Measurements from ENCODE around the gene TBC1D2. TPM values are rescaled to one million over a fixed set of nuclear protein-coding genes. Genes with fewer than 3 reads are reported as not detected.
A peak's percentile ranks its signal among the peaks of the same experiment; 100 is the strongest.

Gene TBC1D2
- polyA plus RNA-seq, 2 of the 4 experiments (the other 2 are of a cell fraction), result 3.3 to 7.3 TPM

DNA sequence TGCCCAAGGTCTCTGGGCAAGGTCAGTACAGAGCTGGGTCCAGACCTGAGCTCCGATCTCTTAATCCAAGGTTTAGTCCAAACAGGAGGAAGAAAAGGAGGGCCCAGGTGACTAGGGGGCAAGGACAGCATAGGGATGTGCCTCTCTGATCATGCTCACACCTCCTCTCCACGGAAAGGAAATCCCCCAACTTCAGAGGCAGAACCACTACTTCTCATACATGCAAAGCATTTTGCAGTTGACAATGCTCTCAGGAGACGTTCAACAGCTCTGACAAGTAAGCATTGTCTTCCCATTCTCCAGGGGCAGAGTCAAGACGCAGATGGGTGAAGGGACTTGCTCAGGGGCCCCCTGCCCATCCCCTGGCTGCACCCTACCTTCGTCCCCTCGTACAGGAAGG is 54.3 kb downstream of the TBC1D2 start:
- DNase-seq (ENCODE audit: low read depth in 1 of 2, low spot score in 1 of 2) (no peak), FAIRE-seq (no peak), ATAC-seq (no peak)
- CTCF ChIA-PET, result interaction anchor here (0.6 to 3.9 kb wide), 8 partner anchors 11 to 127 kb away, joined by 3 to 34 read pairs (median 4); partner anchors contain the start of gene TBC1D2
- 63% methylated on average over 6 of the region's 6 CpGs for WGBS (ENCODE audit: missing lambda C conversion rate)
- no peaks in the 10 kb centered on the region for H3K9me3 ChIP-seq
- no peak for TF ChIP-seq TFCP2L1 (CRISPR knock-in tag; IDR thresholded peaks at IDR 0.05)
- POLR2A ChIA-PET, result no interaction called here
- no peak overlapping the region for H3K4me3 ChIP-seq
- H3K4me1 ChIP-seq, result peaks cover 3% of the 10 kb centered on the region; the same call in 1 of the 3 replicates
- H3K27ac ChIP-seq, result no peak overlapping the region
- no peak overlapping the region for H3K4me2 ChIP-seq

DNA sequence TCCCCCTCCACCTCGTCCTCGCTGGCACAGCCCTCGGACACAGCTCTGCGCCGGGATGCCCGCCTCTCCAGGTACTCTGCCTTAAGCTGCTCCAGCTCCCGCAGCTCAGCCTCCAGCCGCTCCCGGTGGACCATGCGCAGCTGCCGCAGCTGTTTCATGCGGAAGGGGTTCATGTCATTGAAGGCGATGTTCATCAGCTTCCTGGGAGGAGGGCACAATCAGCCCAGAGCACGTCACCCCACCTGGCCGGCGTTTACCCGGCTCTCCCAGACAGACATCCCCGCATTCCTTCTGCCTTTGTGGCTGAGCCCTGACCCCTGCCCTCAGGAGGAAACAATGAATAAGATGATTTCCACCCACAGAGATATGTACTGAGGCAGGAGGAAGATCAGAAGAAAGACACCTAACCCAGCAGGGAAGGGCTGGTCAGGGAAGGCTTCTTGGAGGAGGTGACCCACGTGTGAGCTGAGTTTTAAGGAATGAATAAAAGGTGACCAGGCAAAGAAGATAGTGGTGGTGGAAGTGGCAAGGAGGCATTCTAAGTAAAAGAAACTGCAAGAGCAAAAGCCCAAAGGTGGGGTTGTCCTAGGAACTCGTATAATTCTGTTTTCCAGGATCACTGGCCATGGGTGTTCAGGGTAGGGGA is 55.9 kb downstream of the TBC1D2 start:
- FAIRE-seq (no peak), ATAC-seq (no peak), DNase-seq (ENCODE audit: low read depth in 1 of 2, low spot score in 1 of 2) (no peak)
- 82% methylated on average over 17 of the region's 20 CpGs for WGBS (ENCODE audit: missing lambda C conversion rate)
- ChIA-PET POLR2A (interaction anchor here (0.6 kb wide), 1 partner anchor 917 kb away, joined by 3 read pairs; no protein-coding TSS in a partner anchor), CTCF (interaction anchor here (1.1 to 1.9 kb wide), 2 partner anchors 8 to 64 kb away, joined by 3 to 11 read pairs; no protein-coding TSS in a partner anchor)
- Histone ChIP-seq H3K27ac (no peak overlapping the region), H3K9me3 (no peaks in the 10 kb centered on the region), H3K4me3 (no peak overlapping the region), H3K4me1 (no peaks in the 10 kb centered on the region), H3K4me2 (no peak overlapping the region)
- no peak for TF ChIP-seq EP300 (IDR thresholded peaks at IDR 0.05)
- TF ChIP-seq MAFK (IDR thresholded peaks at IDR 0.05; ENCODE audit: partially characterized antibody), result no peak
- no peak for TF ChIP-seq SMC3 (IDR thresholded peaks at IDR 0.05)
- TF ChIP-seq FOXS1 (CRISPR knock-in tag; IDR thresholded peaks at IDR 0.05), result no peak
- peak; percentile 73 for TF ChIP-seq ZFP36 (IDR thresholded peaks at IDR 0.05; ENCODE audit: borderline replicate concordance, partially characterized antibody)
- TF ChIP-seq, protein P1, sequence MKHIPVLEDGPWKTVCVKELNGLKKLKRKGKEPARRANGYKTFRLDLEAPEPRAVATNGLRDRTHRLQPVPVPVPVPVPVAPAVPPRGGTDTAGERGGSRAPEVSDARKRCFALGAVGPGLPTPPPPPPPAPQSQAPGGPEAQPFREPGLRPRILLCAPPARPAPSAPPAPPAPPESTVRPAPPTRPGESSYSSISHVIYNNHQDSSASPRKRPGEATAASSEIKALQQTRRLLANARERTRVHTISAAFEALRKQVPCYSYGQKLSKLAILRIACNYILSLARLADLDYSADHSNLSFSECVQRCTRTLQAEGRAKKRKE (CRISPR knock-in tag; IDR thresholded peaks at IDR 0.05; ENCODE audit: low read depth), result no peak
- TF ChIP-seq KDM1A (IDR thresholded peaks at IDR 0.05; ENCODE audit: low read depth), result no peak
- no peak for TF ChIP-seq CBX2 (IDR thresholded peaks at IDR 0.05; ENCODE audit: borderline replicate concordance, low read depth)
- TF ChIP-seq PHF8 (IDR thresholded peaks at IDR 0.05; ENCODE audit: borderline replicate concordance, low read depth), result no peak

DNA sequence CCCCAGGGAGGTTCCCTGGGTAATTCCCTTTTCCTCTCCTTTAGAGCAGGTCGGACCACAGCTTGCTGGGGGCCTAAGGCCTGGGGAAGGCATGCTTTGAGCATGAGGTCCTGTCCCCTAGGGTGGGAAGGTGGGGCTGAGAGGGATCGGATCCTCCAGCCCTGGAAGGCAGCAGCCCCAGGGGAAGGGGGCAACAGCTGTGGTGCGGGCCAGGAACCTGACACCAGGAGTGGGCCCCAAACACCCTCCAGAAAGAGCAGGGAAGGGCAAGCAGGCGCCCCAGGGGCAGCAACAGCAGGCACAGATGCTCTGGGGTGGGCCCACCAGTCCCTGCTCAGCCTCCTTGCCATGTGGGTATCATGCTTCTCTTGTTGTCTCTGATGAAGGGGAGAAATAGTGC is 59.8 kb downstream of the TBC1D2 start:
- WGBS (ENCODE audit: missing lambda C conversion rate), result 79% methylated on average over 4 of the region's 4 CpGs
- H3K4me3 ChIP-seq, result no peak overlapping the region
- no peaks in the 10 kb centered on the region for H3K9me3 ChIP-seq
- TF ChIP-seq EHF (CRISPR knock-in tag; IDR thresholded peaks at IDR 0.05) (no peak), FOSL2 (IDR thresholded peaks at IDR 0.05) (no peak), FOSL2 (CRISPR knock-in tag; IDR thresholded peaks at IDR 0.05) (no peak), NR3C1 (IDR thresholded peaks at IDR 0.05) (no peak), FOXS1 (CRISPR knock-in tag; IDR thresholded peaks at IDR 0.05) (no peak)
- TF ChIP-seq, protein P2, sequence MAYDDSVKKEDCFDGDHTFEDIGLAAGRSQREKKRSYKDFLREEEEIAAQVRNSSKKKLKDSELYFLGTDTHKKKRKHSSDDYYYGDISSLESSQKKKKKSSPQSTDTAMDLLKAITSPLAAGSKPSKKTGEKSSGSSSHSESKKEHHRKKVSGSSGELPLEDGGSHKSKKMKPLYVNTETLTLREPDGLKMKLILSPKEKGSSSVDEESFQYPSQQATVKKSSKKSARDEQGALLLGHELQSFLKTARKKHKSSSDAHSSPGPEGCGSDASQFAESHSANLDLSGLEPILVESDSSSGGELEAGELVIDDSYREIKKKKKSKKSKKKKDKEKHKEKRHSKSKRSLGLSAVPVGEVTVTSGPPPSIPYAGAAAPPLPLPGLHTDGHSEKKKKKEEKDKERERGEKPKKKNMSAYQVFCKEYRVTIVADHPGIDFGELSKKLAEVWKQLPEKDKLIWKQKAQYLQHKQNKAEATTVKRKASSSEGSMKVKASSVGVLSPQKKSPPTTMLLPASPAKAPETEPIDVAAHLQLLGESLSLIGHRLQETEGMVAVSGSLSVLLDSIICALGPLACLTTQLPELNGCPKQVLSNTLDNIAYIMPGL (CRISPR knock-in tag; IDR thresholded peaks at IDR 0.05; ENCODE audit: borderline replicate concordance), result no peak
- H3K4me2 ChIP-seq, result no peak overlapping the region
- no peak overlapping the region for H3K27ac ChIP-seq
- ChIA-PET CTCF (interaction anchor here (0.9 to 5.4 kb wide), 6 partner anchors 10 to 121 kb away, joined by 3 to 45 read pairs (median 6); no protein-coding TSS in a partner anchor), POLR2A (no interaction called here)
- FAIRE-seq (no peak), ATAC-seq (no peak), DNase-seq (ENCODE audit: low read depth in 1 of 2, low spot score in 1 of 2) (no peak)
- H3K4me1 ChIP-seq, result peaks cover 6% of the 10 kb centered on the region; the same call in 2 of the 3 replicates

DNA sequence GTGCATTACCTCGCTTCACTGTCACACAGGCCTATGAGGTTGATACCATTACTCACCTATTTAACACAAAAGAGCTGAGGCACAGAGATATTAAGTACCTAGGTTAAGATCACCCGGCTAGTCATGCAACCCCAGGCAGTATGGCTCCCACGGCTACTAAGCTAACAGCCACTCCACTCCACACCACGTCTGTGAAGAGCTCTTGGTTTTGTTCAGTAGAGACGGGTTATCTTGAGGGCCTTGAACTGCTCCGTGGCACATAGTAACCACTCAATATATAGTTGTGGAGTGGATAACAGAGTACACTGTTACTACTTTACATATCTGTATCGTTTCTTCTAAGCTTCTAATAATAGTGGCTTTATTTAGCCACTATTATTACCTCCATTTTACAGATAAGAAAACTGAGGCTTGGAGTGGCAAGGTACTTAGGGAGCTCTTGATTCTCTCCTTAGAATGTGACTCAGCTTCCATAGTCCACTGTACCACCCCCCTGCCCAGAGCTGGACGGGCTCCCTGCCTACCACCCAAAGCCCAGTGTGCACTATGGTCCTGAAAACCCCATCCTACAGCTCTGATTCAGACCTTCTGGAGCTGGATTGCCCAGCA is 62.0 kb downstream of the TBC1D2 start:
- peaks cover 11% of the 10 kb centered on the region; the same call in 2 of the 3 replicates for H3K4me1 ChIP-seq
- CTCF ChIA-PET, result interaction anchor here (0.6 to 5.4 kb wide), 16 partner anchors 9 to 581 kb away, joined by 3 to 45 read pairs (median 4); partner anchors contain the start of gene TBC1D2
- peak overlapping the region; percentile 73 to 87; a peak in 5 of 6 replicates for H3K27ac ChIP-seq
- no peak for FAIRE-seq
- H3K4me2 ChIP-seq, result peak overlapping the region; percentile 83
- POLR2A ChIA-PET, result interaction anchor here (0.6 to 1.0 kb wide), 2 partner anchors 65 to 137 kb away, joined by 5 to 7 read pairs; partner anchors contain the start of gene NANS
- peak overlapping the region; percentile 74 for H3K4me3 ChIP-seq
- DNase-seq (ENCODE audit: low read depth in 1 of 2, low spot score in 1 of 2), result no peak
- H3K9me3 ChIP-seq, result no peaks in the 10 kb centered on the region
- no peak; a peak in 1 of 6 replicates for ATAC-seq
- WGBS (ENCODE audit: missing lambda C conversion rate), result 62% methylated on average over 8 of the region's 8 CpGs
- TF ChIP-seq NPAS2 (CRISPR knock-in tag; IDR thresholded peaks at IDR 0.05; ENCODE audit: borderline replicate concordance) (no peak), ESRRA (IDR thresholded peaks at IDR 0.05; ENCODE audit: borderline replicate concordance, low read length) (no peak), HDAC2 (IDR thresholded peaks at IDR 0.05) (no peak), FOSB (CRISPR knock-in tag; IDR thresholded peaks at IDR 0.05) (no peak), EP300 (IDR thresholded peaks at IDR 0.05) (no peak), RAD21 (conservative IDR thresholded peaks at IDR 0.05 in 1 of 2, IDR thresholded peaks at IDR 0.05 in 1 of 2) (no peak), FOSL2 (IDR thresholded peaks at IDR 0.05) (no peak), FOSL2 (CRISPR knock-in tag; IDR thresholded peaks at IDR 0.05) (no peak), POLR2AphosphoS2 (conservative IDR thresholded peaks at IDR 0.05; ENCODE audit: low read length) (no peak), MYC (IDR thresholded peaks at IDR 0.05; ENCODE audit: borderline replicate concordance, low read length) (no peak), SREBF2 (IDR thresholded peaks at IDR 0.05) (no peak), EHF (CRISPR knock-in tag; IDR thresholded peaks at IDR 0.05) (no peak)
- TF ChIP-seq, protein P2 (CRISPR knock-in tag; IDR thresholded peaks at IDR 0.05; ENCODE audit: borderline replicate concordance), result no peak
- TF ChIP-seq, protein P3, sequence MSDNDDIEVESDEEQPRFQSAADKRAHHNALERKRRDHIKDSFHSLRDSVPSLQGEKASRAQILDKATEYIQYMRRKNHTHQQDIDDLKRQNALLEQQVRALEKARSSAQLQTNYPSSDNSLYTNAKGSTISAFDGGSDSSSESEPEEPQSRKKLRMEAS (IDR thresholded peaks at IDR 0.05), result no peak

Measured in A549 (cell line).